A549 (cell line): ENCODE data around the gene BST1. TPM values are rescaled to one million over a fixed set of nuclear protein-coding genes. Genes with fewer than 3 reads are reported as not detected.

Source experiments
- ATAC-seq, 2 experiments: fragments of 200-7000 bp in 1 of 2; fragments of >200 bp in 1 of 2; cut with Nextera tagmentation in 1 of 2; cut with Tn5 transposase in 1 of 2; 3 replicates each; pipeline versions ENCODE4 v1.8.0 to v1.9.1; 2018 to 2020; ENCODE audit warnings: mild to moderate bottlenecking in 1 of 2, moderate library complexity in 1 of 2
- CTCF ChIA-PET: fragments of 300-600 bp; sonication (Branson Sonifier 250); formaldehyde crosslinking; extraction: SDS; loops from one replicate; lab custom pipeline; 2021; ENCODE audit warnings: antibody characterized with exemption, inconsistent platforms; lab: Yijun Ruan, JAX
- POLR2A ChIA-PET: fragments of 350-600 bp; formaldehyde crosslinking; extraction: SDS; loops from one replicate; lab custom pipeline; 2021; ENCODE audit warnings: antibody characterized with exemption, inconsistent platforms; lab: Yijun Ruan, JAX
- DNase-seq, 2 experiments: peaks; one replicate each; pipeline versions ENCODE4 v3.0.0 to v3.0.0-alpha.2; 2011 to 2016; ENCODE audit warnings: low read depth in 1 of 2, low spot score in 1 of 2
- FAIRE-seq: peaks from 2 replicates; lab custom pipeline; 2011; peaks lifted over from hg19 to GRCh38; lab: Jason Lieb, UNC
- H3K27ac ChIP-seq, 2 experiments: fragments of >200 bp; sonication (Bioruptor Twin); formaldehyde crosslinking; 3 replicates each; pipeline ENCODE4 v1.5.1; 2016 to 2017
- H3K4me1 ChIP-seq: fragments of >200 bp; sonication (Bioruptor Twin); formaldehyde crosslinking; 3 replicates; pipeline ENCODE4 v1.6.1; 2016
- H3K4me2 ChIP-seq: fragments of >200 bp; sonication (Bioruptor Twin); formaldehyde crosslinking; 3 replicates; pipeline ENCODE4 v1.6.1; 2016
- H3K4me3 ChIP-seq: fragments of >200 bp; sonication (Bioruptor Twin); formaldehyde crosslinking; 3 replicates; pipeline ENCODE4 v1.5.1; 2016
- H3K9me3 ChIP-seq: fragments of >200 bp; sonication (Bioruptor Twin); formaldehyde crosslinking; 3 replicates; pipeline ENCODE4 v1.6.1; 2016
- CEBPB ChIP-seq, 2 experiments: fragments of >200 bp in 1 of 2; sonication (Bioruptor Twin) in 1 of 2; formaldehyde crosslinking in 1 of 2; IDR thresholded peaks; 2 replicates each; pipeline ENCODE4 v1.6.1; 2012 to 2016
- CHD4 ChIP-seq: fragments of 200-600 bp; sonication (generic); IDR thresholded peaks from 2 replicates; pipeline ENCODE4 v1.6.1; 2016; ENCODE audit warnings: antibody characterized with exemption, mild to moderate bottlenecking, borderline replicate concordance
- HEYL ChIP-seq: fragments of 250-450 bp; sonication (Bioruptor Pico); IDR thresholded peaks from 2 replicates; pipeline ENCODE4 v1.8.0; 2021; ENCODE audit warnings: mild to moderate bottlenecking, moderate library complexity
- HOXA7 ChIP-seq: fragments of 250-450 bp; sonication (Bioruptor Pico); IDR thresholded peaks from 2 replicates; pipeline ENCODE4 v1.5.0; 2020; ENCODE audit warnings: mild to moderate bottlenecking, moderate library complexity
- JUN ChIP-seq, 2 experiments: fragments of >200 bp; sonication (Bioruptor Twin); formaldehyde crosslinking; IDR thresholded peaks; 2 replicates in 1 of 2; 3 replicates in 1 of 2; pipeline ENCODE4 v1.6.1; 2016 to 2017
- RAD21 ChIP-seq, 2 experiments: fragments of >200 bp in 1 of 2; sonication (Bioruptor Twin) in 1 of 2; formaldehyde crosslinking in 1 of 2; IDR thresholded peaks in 1 of 2; conservative IDR thresholded peaks in 1 of 2; 2 replicates in 1 of 2; 3 replicates in 1 of 2; pipeline ENCODE4 v1.6.1; 2012 to 2018; ENCODE audit warnings: inconsistent platforms in 1 of 2
- RFX5 ChIP-seq: fragments of 450-650 bp; IDR thresholded peaks from 2 replicates; pipeline ENCODE4 v1.7.1; 2014; ENCODE audit warnings: antibody characterized with exemption, mild to moderate bottlenecking, moderate library complexity
- SMC3 ChIP-seq: fragments of >200 bp; sonication (Bioruptor Twin); formaldehyde crosslinking; IDR thresholded peaks from 3 replicates; pipeline ENCODE4 v1.6.1; 2018; ENCODE audit warnings: inconsistent platforms
- ZC3H11A ChIP-seq: fragments of 450-650 bp; IDR thresholded peaks from 2 replicates; pipeline ENCODE4 v1.6.1; 2014; ENCODE audit warnings: antibody characterized with exemption, mild to moderate bottlenecking
- ZFP36 ChIP-seq: fragments of 450-650 bp; IDR thresholded peaks from 2 replicates; pipeline ENCODE4 v1.6.1; 2014; ENCODE audit warnings: borderline replicate concordance; ENCODE audit not compliant: partially characterized antibody
- ZNF302 ChIP-seq: fragments of 250-450 bp; sonication (Bioruptor Pico); IDR thresholded peaks from 2 replicates; pipeline ENCODE4 v1.9.0; 2021; ENCODE audit warnings: inconsistent platforms, mild to moderate bottlenecking, moderate library complexity
- whole genome bisulfite sequencing: methylation state at CpG from one replicate; pipeline ENCODE4 v1.1.6; 2017; ENCODE audit errors: missing lambda C conversion rate; 5-methylcytosine and 5-hydroxymethylcytosine counted together
- polyA plus RNA-seq, 4 experiments: library from polyadenylated mRNA; depleted of rRNA in 3 of 4; stranded (reverse); fragments of >200 nt; fragmentation: RNase III in 1 of 4; extraction: RNeasy Plus Mini Kit Qiagen cat#74134 plus additional on column Dnase treatment in 1 of 4; gene quantifications; 2 replicates in 3 of 4; 3 replicates in 1 of 4; pipeline ENCODE4 v1.2.3, GENCODE V29; 2011 to 2017
- TF ChIP-seq, protein P1 (sequence below): fragments of >200 bp; sonication (Bioruptor Twin); formaldehyde crosslinking; IDR thresholded peaks from 3 replicates; pipeline ENCODE4 v1.5.1; 2016
- TF ChIP-seq, protein P2 (sequence below): fragments of 450-650 bp; IDR thresholded peaks from 2 replicates; pipeline ENCODE4 v1.6.1; 2014; ENCODE audit warnings: antibody characterized with exemption
- TF ChIP-seq, protein P3 (sequence below): fragments of 200-600 bp; sonication (generic); IDR thresholded peaks from 2 replicates; pipeline ENCODE4 v1.6.1; 2016; ENCODE audit warnings: antibody characterized with exemption, mild to moderate bottlenecking, moderate library complexity

BST1 gene
- polyA plus RNA-seq, 2 of the 4 experiments (the other 2 are of a cell fraction): 11.7 to 16.0 TPM

DNA sequence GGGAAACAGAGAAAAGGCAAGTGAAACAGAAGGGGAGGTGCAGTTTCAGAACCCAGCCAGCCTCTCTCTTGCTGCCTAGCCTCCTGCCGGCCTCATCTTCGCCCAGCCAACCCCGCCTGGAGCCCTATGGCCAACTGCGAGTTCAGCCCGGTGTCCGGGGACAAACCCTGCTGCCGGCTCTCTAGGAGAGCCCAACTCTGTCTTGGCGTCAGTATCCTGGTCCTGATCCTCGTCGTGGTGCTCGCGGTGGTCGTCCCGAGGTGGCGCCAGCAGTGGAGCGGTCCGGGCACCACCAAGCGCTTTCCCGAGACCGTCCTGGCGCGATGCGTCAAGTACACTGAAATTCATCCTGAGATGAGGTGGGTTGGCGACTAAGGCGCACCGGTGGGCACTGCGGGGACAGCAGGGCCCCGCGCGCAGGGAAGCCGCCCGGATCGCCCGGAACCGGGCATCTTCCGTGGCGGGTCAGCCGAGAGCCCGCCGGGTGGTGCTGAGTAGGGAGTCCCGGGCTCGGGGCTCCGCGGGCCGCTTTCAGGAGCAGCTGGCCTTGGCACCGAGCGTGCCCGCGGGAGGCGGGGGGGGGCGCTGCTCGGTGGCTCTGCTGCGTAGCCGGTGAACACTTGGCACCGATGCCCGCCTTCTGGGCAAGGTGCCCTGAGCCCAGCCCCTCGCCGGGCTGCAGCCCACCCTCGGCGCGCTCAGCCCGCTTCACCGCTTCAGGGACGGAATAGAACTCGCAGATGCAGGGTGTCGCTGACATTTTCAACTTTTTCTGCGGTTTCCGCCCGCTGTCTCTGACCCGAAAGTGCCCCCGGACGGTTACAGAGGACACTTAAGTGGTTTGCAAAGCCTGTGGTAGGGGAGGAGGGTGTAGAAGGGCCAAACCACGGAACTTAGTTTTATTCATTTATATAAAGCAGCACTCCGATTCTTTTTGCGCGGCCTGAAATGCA lies 75.7 kb downstream of the BST1 start, which contains the start of gene CD38:
Gene CD38, plus strand, starts transcription at position 40 of the 953 bp plus-strand sequence. Its CDS starts 87 bp downstream, at position 127.
- TF ChIP-seq CHD4 (no peak), JUN (IDR thresholded peaks at IDR 0.05) (0 out of 5 replicates have a peak, but pooled peaks of 1 of the 2 experiments have one; percentile 18), ZFP36 (no peak)
- Histone ChIP-seq H3K27ac (peak within 1 kb of the TSS; percentile 87 to 92), H3K4me3 (peak within 1 kb of the TSS; percentile 76), H3K4me2 (peak within 1 kb of the TSS; percentile 92), H3K4me1 (peaks cover 26% of the 10 kb centered on the region), H3K9me3 (no peaks in the 10 kb centered on the region)
- ATAC-seq (peak; percentile 68 to 73), DNase-seq (peak; percentile 13 to 41), FAIRE-seq (no peak)
- CTCF ChIA-PET: interaction anchor here (0.8 to 1.5 kb wide), 6 partner anchors 10 to 299 kb away, joined by 3 to 5 read pairs (median 3); no protein-coding TSS in a partner anchor
- WGBS: 1% methylated on average over 28 of the region's 76 CpGs
- POLR2A ChIA-PET: interaction anchor here (0.6 to 0.7 kb wide), 3 partner anchors 83 to 277 kb away, joined by 3 to 5 read pairs (median 3); no protein-coding TSS in a partner anchor

DNA sequence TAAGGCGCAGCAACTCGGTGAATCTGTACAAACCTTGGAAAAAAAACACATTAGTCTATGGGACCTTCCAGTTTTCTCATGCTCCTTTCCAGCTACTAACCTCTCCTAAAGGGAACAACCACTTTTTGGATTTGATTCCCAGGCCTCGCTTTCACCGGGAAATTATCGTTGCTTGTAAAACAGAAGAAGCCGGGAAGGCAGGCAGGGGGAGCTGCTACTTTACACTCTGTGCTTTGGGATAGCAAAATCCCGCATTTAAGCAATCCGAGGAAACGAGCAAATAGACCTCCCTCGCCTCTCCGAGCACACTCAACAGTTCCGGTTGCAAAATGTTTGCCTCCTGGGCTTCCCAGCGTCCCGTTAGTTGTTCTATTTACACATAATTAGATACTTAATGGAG lies 76.4 kb downstream of the BST1 start:
- 3% methylated on average over 14 of the region's 14 CpGs for WGBS
- Histone ChIP-seq H3K4me2 (peak overlapping the region; percentile 92), H3K4me1 (peaks cover 19% of the 10 kb centered on the region), H3K27ac (peak overlapping the region; percentile 87 to 92), H3K4me3 (peak overlapping the region; percentile 76), H3K9me3 (no peaks in the 10 kb centered on the region)
- TF ChIP-seq CEBPB (IDR thresholded peaks at IDR 0.05) (peak in 1 of 2 experiments; percentile 61; a peak in 2 of 4 replicates), HOXA7 (CRISPR knock-in tag) (no peak), ZC3H11A (no peak), RAD21 (conservative IDR thresholded peaks at IDR 0.05 in 1 of 2, IDR thresholded peaks at IDR 0.05 in 1 of 2) (peak; percentile 20 to 38; a peak in 4 of 5 replicates), HEYL (CRISPR knock-in tag) (no peak), RFX5 (no peak), ZNF302 (CRISPR knock-in tag) (no peak), SMC3 (peak; percentile 21; the same call in 1 of the 3 replicates)
- TF ChIP-seq, protein P1, sequence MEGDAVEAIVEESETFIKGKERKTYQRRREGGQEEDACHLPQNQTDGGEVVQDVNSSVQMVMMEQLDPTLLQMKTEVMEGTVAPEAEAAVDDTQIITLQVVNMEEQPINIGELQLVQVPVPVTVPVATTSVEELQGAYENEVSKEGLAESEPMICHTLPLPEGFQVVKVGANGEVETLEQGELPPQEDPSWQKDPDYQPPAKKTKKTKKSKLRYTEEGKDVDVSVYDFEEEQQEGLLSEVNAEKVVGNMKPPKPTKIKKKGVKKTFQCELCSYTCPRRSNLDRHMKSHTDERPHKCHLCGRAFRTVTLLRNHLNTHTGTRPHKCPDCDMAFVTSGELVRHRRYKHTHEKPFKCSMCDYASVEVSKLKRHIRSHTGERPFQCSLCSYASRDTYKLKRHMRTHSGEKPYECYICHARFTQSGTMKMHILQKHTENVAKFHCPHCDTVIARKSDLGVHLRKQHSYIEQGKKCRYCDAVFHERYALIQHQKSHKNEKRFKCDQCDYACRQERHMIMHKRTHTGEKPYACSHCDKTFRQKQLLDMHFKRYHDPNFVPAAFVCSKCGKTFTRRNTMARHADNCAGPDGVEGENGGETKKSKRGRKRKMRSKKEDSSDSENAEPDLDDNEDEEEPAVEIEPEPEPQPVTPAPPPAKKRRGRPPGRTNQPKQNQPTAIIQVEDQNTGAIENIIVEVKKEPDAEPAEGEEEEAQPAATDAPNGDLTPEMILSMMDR: peak; percentile 40
- TF ChIP-seq, protein P2, sequence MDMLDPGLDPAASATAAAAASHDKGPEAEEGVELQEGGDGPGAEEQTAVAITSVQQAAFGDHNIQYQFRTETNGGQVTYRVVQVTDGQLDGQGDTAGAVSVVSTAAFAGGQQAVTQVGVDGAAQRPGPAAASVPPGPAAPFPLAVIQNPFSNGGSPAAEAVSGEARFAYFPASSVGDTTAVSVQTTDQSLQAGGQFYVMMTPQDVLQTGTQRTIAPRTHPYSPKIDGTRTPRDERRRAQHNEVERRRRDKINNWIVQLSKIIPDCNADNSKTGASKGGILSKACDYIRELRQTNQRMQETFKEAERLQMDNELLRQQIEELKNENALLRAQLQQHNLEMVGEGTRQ: no peak
- TF ChIP-seq, protein P3, sequence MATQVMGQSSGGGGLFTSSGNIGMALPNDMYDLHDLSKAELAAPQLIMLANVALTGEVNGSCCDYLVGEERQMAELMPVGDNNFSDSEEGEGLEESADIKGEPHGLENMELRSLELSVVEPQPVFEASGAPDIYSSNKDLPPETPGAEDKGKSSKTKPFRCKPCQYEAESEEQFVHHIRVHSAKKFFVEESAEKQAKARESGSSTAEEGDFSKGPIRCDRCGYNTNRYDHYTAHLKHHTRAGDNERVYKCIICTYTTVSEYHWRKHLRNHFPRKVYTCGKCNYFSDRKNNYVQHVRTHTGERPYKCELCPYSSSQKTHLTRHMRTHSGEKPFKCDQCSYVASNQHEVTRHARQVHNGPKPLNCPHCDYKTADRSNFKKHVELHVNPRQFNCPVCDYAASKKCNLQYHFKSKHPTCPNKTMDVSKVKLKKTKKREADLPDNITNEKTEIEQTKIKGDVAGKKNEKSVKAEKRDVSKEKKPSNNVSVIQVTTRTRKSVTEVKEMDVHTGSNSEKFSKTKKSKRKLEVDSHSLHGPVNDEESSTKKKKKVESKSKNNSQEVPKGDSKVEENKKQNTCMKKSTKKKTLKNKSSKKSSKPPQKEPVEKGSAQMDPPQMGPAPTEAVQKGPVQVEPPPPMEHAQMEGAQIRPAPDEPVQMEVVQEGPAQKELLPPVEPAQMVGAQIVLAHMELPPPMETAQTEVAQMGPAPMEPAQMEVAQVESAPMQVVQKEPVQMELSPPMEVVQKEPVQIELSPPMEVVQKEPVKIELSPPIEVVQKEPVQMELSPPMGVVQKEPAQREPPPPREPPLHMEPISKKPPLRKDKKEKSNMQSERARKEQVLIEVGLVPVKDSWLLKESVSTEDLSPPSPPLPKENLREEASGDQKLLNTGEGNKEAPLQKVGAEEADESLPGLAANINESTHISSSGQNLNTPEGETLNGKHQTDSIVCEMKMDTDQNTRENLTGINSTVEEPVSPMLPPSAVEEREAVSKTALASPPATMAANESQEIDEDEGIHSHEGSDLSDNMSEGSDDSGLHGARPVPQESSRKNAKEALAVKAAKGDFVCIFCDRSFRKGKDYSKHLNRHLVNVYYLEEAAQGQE: no peak
- peak; percentile 49 to 75 for DNase-seq
- peak; percentile 70 to 77 for ATAC-seq
- no peak for FAIRE-seq
- POLR2A ChIA-PET: interaction anchor here (0.8 kb wide), 1 partner anchor 97 kb away, joined by 3 read pairs; the partner anchor contains the start of gene FAM200B
- CTCF ChIA-PET: interaction anchor here (1.1 to 1.5 kb wide), 5 partner anchors 10 to 287 kb away, joined by 3 to 7 read pairs (median 4); no protein-coding TSS in a partner anchor
